ENCODE data around the gene GSTM5. TPM values are rescaled to one million over a fixed set of nuclear protein-coding genes. Genes with fewer than 3 reads are reported as not detected.
"Not testable (repeated sequence)": the region's sequence is repeated elsewhere in the genome, so short reads cannot be mapped to it uniquely, and the experiment has no call there.

The GSTM5 gene
- total RNA-seq, 1 donor from 2014 or later: 2.4 TPM

DNA sequence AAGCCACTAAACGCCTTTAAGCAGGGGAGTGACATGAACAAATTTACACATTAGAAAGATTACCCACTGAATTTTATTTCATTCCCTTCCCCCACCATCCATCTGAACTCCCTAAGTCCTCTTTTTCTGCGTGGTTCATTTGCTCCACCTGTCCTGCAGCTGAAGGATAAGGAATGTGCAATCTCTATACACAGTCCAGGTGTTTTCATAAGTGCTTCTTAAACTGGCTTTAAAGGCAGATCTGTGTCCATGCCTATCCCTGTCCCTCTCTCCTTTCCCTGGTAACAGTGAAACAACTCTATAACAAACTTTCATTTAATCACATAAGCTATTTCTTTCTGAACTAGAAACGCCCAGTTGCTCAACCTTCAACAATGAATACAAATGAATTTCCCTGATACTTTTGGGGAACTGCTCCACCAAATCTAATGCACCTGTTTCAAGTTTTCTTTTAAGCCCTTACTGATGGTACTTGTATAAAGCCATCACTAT is 20.4 kb downstream of the GSTM5 start:
- H3K27ac ChIP-seq (replicated peaks): no peak overlapping the region

DNA sequence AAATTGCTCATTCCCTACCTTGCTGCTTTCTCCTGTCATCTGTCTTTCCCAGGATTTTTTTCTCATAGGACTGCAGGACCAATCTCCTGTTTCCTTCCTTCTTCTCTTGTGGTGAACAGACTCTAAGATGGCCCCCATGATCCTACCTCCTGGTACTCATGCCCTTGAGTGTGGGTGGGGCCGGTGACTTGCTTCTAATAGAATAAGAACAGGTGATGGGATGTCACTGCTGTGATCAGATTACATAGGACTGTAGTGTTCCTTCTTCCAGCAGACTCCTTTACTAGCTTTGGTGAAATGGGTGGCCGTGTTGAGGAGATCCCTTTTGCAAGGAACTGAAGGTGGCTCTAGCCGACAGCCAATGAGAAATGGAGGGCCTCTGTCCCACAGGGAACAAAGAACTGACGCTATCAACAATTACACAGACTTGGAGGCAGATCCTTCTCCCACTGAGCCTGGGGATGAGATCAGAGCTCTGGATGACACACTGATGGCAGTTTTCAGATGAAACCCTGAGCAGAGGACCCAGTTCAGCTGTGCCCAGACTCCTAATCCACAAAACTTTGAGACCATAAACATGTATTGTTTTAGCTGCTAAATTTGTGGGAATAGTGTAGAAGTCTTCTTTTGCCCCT is 21.3 kb downstream of the GSTM5 start:
- DNase-seq: no peak
- no peak overlapping the region for H3K4me3 ChIP-seq
- peaks cover 4% of the 10 kb centered on the region for H3K9me3 ChIP-seq (replicated peaks)
- H3K4me1 ChIP-seq: no peaks in the 10 kb centered on the region
- no peaks in the 10 kb centered on the region for H3K27me3 ChIP-seq (ENCODE audit: low read depth)
- intact Hi-C loops (cut with micrococcal nuclease): no loop called here
- H3K36me3 ChIP-seq: peaks cover 39% of the 10 kb centered on the region
- H3K27ac ChIP-seq (replicated peaks): no peak overlapping the region
- TF ChIP-seq, protein P1, sequence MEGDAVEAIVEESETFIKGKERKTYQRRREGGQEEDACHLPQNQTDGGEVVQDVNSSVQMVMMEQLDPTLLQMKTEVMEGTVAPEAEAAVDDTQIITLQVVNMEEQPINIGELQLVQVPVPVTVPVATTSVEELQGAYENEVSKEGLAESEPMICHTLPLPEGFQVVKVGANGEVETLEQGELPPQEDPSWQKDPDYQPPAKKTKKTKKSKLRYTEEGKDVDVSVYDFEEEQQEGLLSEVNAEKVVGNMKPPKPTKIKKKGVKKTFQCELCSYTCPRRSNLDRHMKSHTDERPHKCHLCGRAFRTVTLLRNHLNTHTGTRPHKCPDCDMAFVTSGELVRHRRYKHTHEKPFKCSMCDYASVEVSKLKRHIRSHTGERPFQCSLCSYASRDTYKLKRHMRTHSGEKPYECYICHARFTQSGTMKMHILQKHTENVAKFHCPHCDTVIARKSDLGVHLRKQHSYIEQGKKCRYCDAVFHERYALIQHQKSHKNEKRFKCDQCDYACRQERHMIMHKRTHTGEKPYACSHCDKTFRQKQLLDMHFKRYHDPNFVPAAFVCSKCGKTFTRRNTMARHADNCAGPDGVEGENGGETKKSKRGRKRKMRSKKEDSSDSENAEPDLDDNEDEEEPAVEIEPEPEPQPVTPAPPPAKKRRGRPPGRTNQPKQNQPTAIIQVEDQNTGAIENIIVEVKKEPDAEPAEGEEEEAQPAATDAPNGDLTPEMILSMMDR (IDR thresholded peaks at IDR 0.05; ENCODE audit: borderline replicate concordance): no peak

More for the DNA sequence above, 20.4 kb downstream of the GSTM5 start:
- peaks cover 32% of the 10 kb centered on the region for H3K36me3 ChIP-seq
- H3K9me3 ChIP-seq (replicated peaks): peaks cover 4% of the 10 kb centered on the region
- intact Hi-C loops (cut with micrococcal nuclease): no loop called here
- no peak for DNase-seq
- no peaks in the 10 kb centered on the region for H3K27me3 ChIP-seq (ENCODE audit: low read depth)
- no peaks in the 10 kb centered on the region for H3K4me1 ChIP-seq
- H3K4me3 ChIP-seq: no peak overlapping the region
- TF ChIP-seq, protein P1 (IDR thresholded peaks at IDR 0.05; ENCODE audit: borderline replicate concordance): no peak

DNA sequence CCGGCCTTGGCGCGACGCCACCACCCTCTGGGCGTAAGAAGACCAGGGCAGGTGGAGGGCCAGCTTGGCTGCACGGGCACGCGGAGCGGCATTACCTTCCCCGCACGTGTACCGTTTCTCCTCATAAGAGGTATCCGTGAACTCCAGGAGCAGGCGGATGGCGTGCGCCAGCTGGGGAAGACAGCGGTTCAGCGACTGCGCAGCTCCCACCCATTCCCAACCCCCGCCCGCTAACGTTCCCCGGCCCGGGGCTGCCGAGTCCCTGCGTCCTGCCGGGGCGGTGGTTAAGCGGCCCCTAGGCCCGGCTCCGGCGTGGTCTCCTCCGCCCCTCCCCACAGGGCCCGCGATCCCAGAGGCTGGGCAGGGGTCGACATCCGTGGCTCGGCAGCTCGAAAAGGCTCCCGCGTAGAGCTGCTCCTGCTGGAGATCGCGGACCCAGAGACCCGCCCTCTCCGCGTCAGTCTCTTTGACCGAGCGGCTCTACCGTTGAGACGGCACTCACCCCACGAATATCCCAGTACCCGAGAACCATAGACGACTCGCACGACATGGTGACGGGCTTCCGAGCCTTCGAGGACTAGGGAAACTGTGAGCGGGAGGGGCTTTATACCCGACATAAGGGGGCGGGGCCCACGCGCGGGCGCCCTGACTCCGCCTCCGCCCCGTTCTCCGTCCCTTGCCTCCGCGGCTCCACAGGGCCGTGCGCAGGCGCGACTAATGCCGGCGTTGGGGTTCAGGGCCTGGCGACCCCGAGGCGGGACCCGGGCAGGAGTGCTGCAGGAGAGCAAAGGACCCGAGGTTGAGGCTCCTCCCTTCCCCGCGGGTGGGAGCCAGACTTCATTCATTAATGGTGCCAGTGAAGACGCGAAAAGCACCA is 27.9 kb downstream of the GSTM5 start:
- H3K36me3 ChIP-seq: peaks cover 29% of the 10 kb centered on the region
- peak; percentile 86 for DNase-seq
- H3K4me3 ChIP-seq: peak overlapping the region; percentile 86
- intact Hi-C loops (cut with micrococcal nuclease): no loop called here
- peak overlapping the region; percentile 80 for H3K27ac ChIP-seq (replicated peaks)
- H3K4me1 ChIP-seq: peaks cover 21% of the 10 kb centered on the region
- TF ChIP-seq, protein P1 (IDR thresholded peaks at IDR 0.05; ENCODE audit: borderline replicate concordance): no peak
- H3K9me3 ChIP-seq (replicated peaks): no peaks in the 10 kb centered on the region
- H3K27me3 ChIP-seq (ENCODE audit: low read depth): no peaks in the 10 kb centered on the region

DNA sequence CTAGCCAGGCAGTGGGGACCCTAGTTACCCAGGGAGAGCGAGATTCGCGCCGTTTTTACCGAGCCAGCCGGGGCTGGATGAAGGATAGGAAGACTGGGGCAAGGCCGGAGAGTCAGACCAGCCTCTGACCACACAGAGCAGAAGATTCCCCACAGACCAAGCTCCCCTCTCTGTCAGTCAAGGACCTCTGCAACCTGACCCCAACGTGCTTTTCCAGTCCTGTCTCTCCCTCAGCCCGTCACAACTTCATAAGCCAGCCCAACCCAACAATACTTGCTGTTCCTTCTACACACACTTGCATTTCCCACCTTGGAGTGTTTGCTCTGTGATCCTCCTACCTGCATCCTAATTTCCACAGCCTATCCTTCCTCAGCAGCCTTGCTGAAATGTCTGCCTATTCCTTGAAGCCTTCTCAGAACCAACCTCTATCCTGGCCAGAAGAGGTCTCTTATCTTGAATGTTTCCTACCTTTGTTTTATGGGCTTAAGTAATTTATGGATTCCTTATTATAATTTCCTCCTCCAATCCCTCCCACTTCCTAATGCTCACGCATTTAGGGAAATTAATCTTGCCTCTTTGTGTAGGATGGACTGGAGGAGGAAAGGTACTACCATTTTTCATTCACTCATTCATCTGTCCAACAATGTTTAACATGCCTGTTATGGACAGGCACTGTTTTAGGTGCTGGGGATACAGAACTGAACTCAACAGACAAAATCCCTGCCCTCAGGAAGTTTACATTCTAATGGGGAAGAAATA is 28.7 kb downstream of the GSTM5 start, which contains the start of gene GSTM3:
Gene GSTM3, minus strand, starts transcription at position 424 of the 759 bp plus-strand sequence. CDS start 751 bp downstream, outside the sequence.
- TF ChIP-seq, protein P1 (IDR thresholded peaks at IDR 0.05; ENCODE audit: borderline replicate concordance): no peak
- Histone ChIP-seq H3K4me1 (peaks cover 21% of the 10 kb centered on the region), H3K9me3 (replicated peaks) (no peaks in the 10 kb centered on the region), H3K36me3 (peaks cover 23% of the 10 kb centered on the region), H3K27me3 (ENCODE audit: low read depth) (no peaks in the 10 kb centered on the region), H3K27ac (replicated peaks) (peak within 1 kb of the TSS; percentile 80), H3K4me3 (peak within 1 kb of the TSS; percentile 86)
- DNase-seq: no peak
- intact Hi-C loops (cut with micrococcal nuclease): no loop called here

DNA sequence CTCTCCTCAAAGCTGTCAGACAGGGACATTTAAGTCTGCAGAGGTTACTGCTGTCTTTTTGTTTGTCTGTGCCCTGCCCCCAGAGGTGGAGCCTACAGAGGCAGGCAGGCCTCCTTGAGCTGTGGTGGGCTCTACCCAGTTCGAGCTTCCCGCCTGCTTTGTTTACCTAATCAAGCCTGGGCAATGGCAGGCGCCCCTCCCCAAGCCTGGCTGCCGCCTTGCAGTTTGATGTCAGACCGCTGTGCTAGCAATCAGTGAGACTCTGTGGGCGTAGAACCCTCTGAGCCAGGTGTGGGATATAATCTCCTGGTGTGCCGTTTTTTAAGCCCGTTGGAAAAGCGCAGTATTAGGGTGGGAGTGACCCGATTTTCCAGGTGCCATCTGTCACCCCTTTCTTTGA is 36.3 kb downstream of the GSTM5 start:
- H3K27ac ChIP-seq (replicated peaks); DNase-seq; intact Hi-C loops (cut with micrococcal nuclease); H3K27me3 ChIP-seq (ENCODE audit: low read depth); H3K4me3 ChIP-seq; H3K36me3 ChIP-seq; H3K4me1 ChIP-seq; H3K9me3 ChIP-seq (replicated peaks): not testable (repeated sequence)

Measured in left ventricle myocardium inferior (tissue), 1 donor.